DOHH2 (cell line): Measurements from ENCODE around the gene TJP1.
"Not testable (repeated sequence)": the region's sequence is repeated elsewhere in the genome, so short reads cannot be mapped to it uniquely, and the experiment has no call there.

ENCODE experiments used
- H3F3A ChIP-seq: fragments of 200-600 bp; sonication (generic), shearing (Covaris generic); 2 replicates; pipeline ENCODE4 v1.6.0; 2016; ENCODE audit warnings: antibody characterized with exemption, mild to moderate bottlenecking; ENCODE audit not compliant: control insufficient read depth, insufficient read depth
- H3K27ac ChIP-seq: fragments of 200-600 bp; sonication (generic); 2 replicates; pipeline ENCODE4 v1.5.1; 2014; ENCODE audit warnings: low read depth, mild to moderate bottlenecking, low read length, moderate library complexity
- H3K27me3 ChIP-seq: fragments of 200-600 bp; sonication (generic); 2 replicates; pipeline ENCODE4 v1.6.1; 2014; ENCODE audit warnings: mild to moderate bottlenecking, low read length, mixed read lengths; ENCODE audit not compliant: control insufficient read depth
- H3K36me3 ChIP-seq: fragments of 200-600 bp; sonication (generic); 2 replicates; pipeline ENCODE4 v1.6.1; 2014; ENCODE audit warnings: mild to moderate bottlenecking, low read length, moderate library complexity, mixed read lengths; ENCODE audit not compliant: control insufficient read depth
- H3K4me1 ChIP-seq: fragments of 200-600 bp; sonication (generic); 2 replicates; pipeline ENCODE4 v1.6.1; 2014; ENCODE audit warnings: mild to moderate bottlenecking, low read length, mixed read lengths; ENCODE audit not compliant: control insufficient read depth
- H3K4me2 ChIP-seq: fragments of 200-600 bp; sonication (generic); 2 replicates; pipeline ENCODE4 v1.6.0; 2014; ENCODE audit warnings: mild to moderate bottlenecking, low read length, moderate library complexity
- H3K4me3 ChIP-seq: fragments of 200-600 bp; sonication (generic); 2 replicates; pipeline ENCODE4 v1.5.1; 2014; ENCODE audit warnings: mild to moderate bottlenecking, low read length, mixed read lengths
- H3K79me2 ChIP-seq: fragments of 200-600 bp; sonication (generic); 2 replicates; pipeline ENCODE4 v1.6.1; 2014; ENCODE audit warnings: mild to moderate bottlenecking, low read length, mixed read lengths; ENCODE audit not compliant: control insufficient read depth
- H3K9me2 ChIP-seq: fragments of 200-600 bp; sonication (generic); replicated peaks from 2 replicates; pipeline ENCODE4 v1.6.1; 2014; ENCODE audit warnings: mild to moderate bottlenecking, low read length, mixed read lengths; ENCODE audit not compliant: control insufficient read depth
- H3K9me3 ChIP-seq: fragments of 200-600 bp; sonication (generic); 2 replicates; pipeline ENCODE4 v1.6.1; 2014; ENCODE audit warnings: antibody characterized with exemption, low read length, mixed read lengths; ENCODE audit not compliant: control insufficient read depth, insufficient read depth
- H4K20me1 ChIP-seq: fragments of 200-600 bp; sonication (generic); 2 replicates; pipeline ENCODE4 v1.6.0; 2014; ENCODE audit warnings: low read depth, mild to moderate bottlenecking, antibody characterized with exemption, low read length, moderate library complexity; ENCODE audit not compliant: control insufficient read depth, insufficient read depth
- CTCF ChIP-seq: fragments of 200-600 bp; sonication (generic); IDR thresholded peaks from one replicate; pipeline ENCODE4 v1.5.1; 2014; ENCODE audit warnings: antibody characterized with exemption, mild to moderate bottlenecking, low read depth, low read length; ENCODE audit not compliant: poor library complexity, severe bottlenecking
- EZH2phosphoT487 ChIP-seq: fragments of 200-600 bp; sonication (generic); IDR thresholded peaks from 2 replicates; pipeline ENCODE4 v1.6.1; 2017; ENCODE audit warnings: borderline replicate concordance, mild to moderate bottlenecking, antibody characterized with exemption, low read length, moderate library complexity, mixed read lengths

Gene TJP1

GRCh38 chr15:29736012-29736743 lies 86.1 kb downstream of the TJP1 start:
- no peaks in the 10 kb centered on the region for H3K36me3 ChIP-seq

GRCh38 chr15:29734917-29735572 lies 87.2 kb downstream of the TJP1 start:
- Histone ChIP-seq H3K4me2 (no peak overlapping the region), H3K36me3 (no peaks in the 10 kb centered on the region), H3K27ac (no peak overlapping the region)

More at GRCh38 chr15:29736012-29736743, 86.1 kb downstream of the TJP1 start:
- Histone ChIP-seq H4K20me1 (no peaks in the 10 kb centered on the region), H3F3A (no peaks in the 10 kb centered on the region), H3K4me1 (peaks cover under 1% of the 10 kb centered on the region; the same call in 1 of the 2 replicates), H3K9me2 (no peaks in the 10 kb centered on the region), H3K27ac (no peak overlapping the region), H3K27me3 (no peaks in the 10 kb centered on the region; the same call in 1 of the 2 replicates), H3K4me3 (no peak overlapping the region), H3K4me2 (no peak overlapping the region), H3K9me3 (no peaks in the 10 kb centered on the region), H3K79me2 (no peaks in the 10 kb centered on the region)
- TF ChIP-seq EZH2phosphoT487 (no peak), CTCF (no peak)

GRCh38 chr15:29731865-29732264 lies 90.4 kb downstream of the TJP1 start:
- Histone ChIP-seq H4K20me1 (no peaks in the 10 kb centered on the region), H3K4me3 (no peak overlapping the region), H3K4me2 (no peak overlapping the region), H3K79me2 (no peaks in the 10 kb centered on the region), H3F3A (no peaks in the 10 kb centered on the region), H3K36me3 (no peaks in the 10 kb centered on the region), H3K4me1 (no peaks in the 10 kb centered on the region), H3K27me3 (no peaks in the 10 kb centered on the region; the same call in 1 of the 2 replicates), H3K9me2 (no peaks in the 10 kb centered on the region), H3K9me3 (no peaks in the 10 kb centered on the region), H3K27ac (no peak overlapping the region)
- no peak for TF ChIP-seq CTCF
- TF ChIP-seq EZH2phosphoT487, result no peak

More at GRCh38 chr15:29734917-29735572, 87.2 kb downstream of the TJP1 start:
- Histone ChIP-seq H3K79me2 (no peaks in the 10 kb centered on the region), H3K27me3 (no peaks in the 10 kb centered on the region; the same call in 1 of the 2 replicates), H3K4me3 (no peak overlapping the region), H3F3A (no peaks in the 10 kb centered on the region), H3K4me1 (no peaks in the 10 kb centered on the region), H4K20me1 (no peaks in the 10 kb centered on the region), H3K9me2 (no peaks in the 10 kb centered on the region), H3K9me3 (no peaks in the 10 kb centered on the region)
- no peak for TF ChIP-seq CTCF
- no peak for TF ChIP-seq EZH2phosphoT487

- not testable (repeated sequence) for H3K4me2 ChIP-seq, H3K9me3 ChIP-seq, H3K36me3 ChIP-seq, H3K27ac ChIP-seq, H3K79me2 ChIP-seq, H3F3A ChIP-seq, H3K4me3 ChIP-seq, H3K9me2 ChIP-seq, H3K4me1 ChIP-seq, H3K27me3 ChIP-seq, H4K20me1 ChIP-seq
Observed at GRCh38 chr15:29730471-29730870, 91.8 kb downstream of the TJP1 start.
